Activated CD8-positive, alpha-beta memory T cell treated with anti-CD3 and anti-CD28 coated beads, Interleukin-2, amount 50 U/mL, for 1 hour (primary cell): ENCODE measurements around the gene NOTO.

Source experiments
- DNase-seq: peaks from one replicate; pipeline ENCODE4 v3.0.0-alpha.2; 2020; ENCODE audit errors: extremely low read depth

NOTO gene

GRCh38 chr2:73257425-73258125, 55.2 kb downstream of the NOTO start:
- no peak for DNase-seq

GRCh38 chr2:73258186-73258912, 56.0 kb downstream of the NOTO start:
- no peak for DNase-seq

GRCh38 chr2:73258913-73259215, 56.5 kb downstream of the NOTO start:
- DNase-seq: no peak

- no peak for DNase-seq
Observed at GRCh38 chr2:73259276-73259675, 56.9 kb downstream of the NOTO start.

GRCh38 chr2:73259704-73260337, 57.4 kb downstream of the NOTO start:
- no peak for DNase-seq

- DNase-seq: no peak
Observed at GRCh38 chr2:73260338-73260984, 58.1 kb downstream of the NOTO start.
